GM23248 (cell line): ENCODE data around the gene INS. TPM values are rescaled to one million over a fixed set of nuclear protein-coding genes. Genes with fewer than 3 reads are reported as not detected.

Source experiments
- DNase-seq: peaks from one replicate; pipeline ENCODE4 v3.0.0-alpha.2; 2015
- H2AFZ ChIP-seq: fragments of 200-600 bp; sonication (generic); 2 replicates; pipeline ENCODE4 v1.6.1; 2016; ENCODE audit warnings: antibody characterized with exemption
- H3F3A ChIP-seq: fragments of 200-600 bp; sonication (generic); 2 replicates; pipeline ENCODE4 v1.6.1; 2016; ENCODE audit warnings: mild to moderate bottlenecking, antibody characterized with exemption, mixed run types; ENCODE audit not compliant: insufficient read depth
- H3K27ac ChIP-seq: fragments of 200-600 bp; sonication (generic); 2 replicates; pipeline ENCODE4 v1.5.1; 2016; ENCODE audit warnings: mild to moderate bottlenecking
- H3K27me3 ChIP-seq: fragments of 200-600 bp; sonication (generic); replicated peaks from 2 replicates; pipeline ENCODE4 v1.6.1; 2016; ENCODE audit warnings: mild to moderate bottlenecking; ENCODE audit not compliant: insufficient read depth
- H3K36me3 ChIP-seq: fragments of 200-600 bp; sonication (generic); 2 replicates; pipeline ENCODE4 v1.6.1; 2016; ENCODE audit warnings: low read depth, mild to moderate bottlenecking
- H3K4me1 ChIP-seq: fragments of 200-600 bp; sonication (generic); 2 replicates; pipeline ENCODE4 v1.6.1; 2016; ENCODE audit warnings: mild to moderate bottlenecking; ENCODE audit not compliant: insufficient read depth
- H3K4me2 ChIP-seq: fragments of 200-600 bp; sonication (generic); one replicate; pipeline ENCODE4 v1.6.1; 2016; ENCODE audit warnings: mild to moderate bottlenecking; ENCODE audit not compliant: unreplicated experiment
- H3K4me3 ChIP-seq: fragments of 200-600 bp; sonication (generic); 2 replicates; pipeline ENCODE4 v1.5.1; 2016; ENCODE audit warnings: mild to moderate bottlenecking
- H3K79me2 ChIP-seq: fragments of 200-600 bp; sonication (generic); 2 replicates; pipeline ENCODE4 v1.6.1; 2016; ENCODE audit warnings: mild to moderate bottlenecking; ENCODE audit not compliant: insufficient read depth
- H3K9ac ChIP-seq: fragments of 200-600 bp; sonication (generic); 2 replicates; pipeline ENCODE4 v1.6.1; 2016; ENCODE audit warnings: mild to moderate bottlenecking
- H3K9me2 ChIP-seq: fragments of 200-600 bp; sonication (generic); 2 replicates; pipeline ENCODE4 v1.6.1; 2016; ENCODE audit warnings: mixed run types, mild to moderate bottlenecking, moderate library complexity; ENCODE audit not compliant: insufficient read depth
- H3K9me3 ChIP-seq: fragments of 200-600 bp; sonication (generic); one replicate; pipeline ENCODE4 v1.6.1; 2017; ENCODE audit warnings: low read depth
- H4K20me1 ChIP-seq: fragments of 200-600 bp; sonication (generic); 2 replicates; pipeline ENCODE4 v1.6.0; 2016; ENCODE audit not compliant: insufficient read depth
- EZH2 ChIP-seq: fragments of 200-600 bp; sonication (generic); IDR thresholded peaks from 2 replicates; pipeline ENCODE4 v1.6.1; 2018; ENCODE audit warnings: antibody characterized with exemption, mild to moderate bottlenecking; ENCODE audit not compliant: insufficient read depth, poor library complexity, severe bottlenecking
- EZH2phosphoT487 ChIP-seq: fragments of 200-600 bp; sonication (generic); IDR thresholded peaks from 2 replicates; pipeline ENCODE4 v1.6.1; 2018; ENCODE audit warnings: antibody characterized with exemption, moderate library complexity, mild to moderate bottlenecking, low read depth; ENCODE audit not compliant: insufficient read depth
- WGBS, 2 experiments: methylation state at CpG; one replicate each; pipeline ENCODE4 v1.1.6; 2015 to 2017; ENCODE audit warnings: low lambda C conversion rate in 2 of 2, low coverage in 1 of 2; ENCODE audit errors: missing lambda C conversion rate in 2 of 2; 5-methylcytosine and 5-hydroxymethylcytosine counted together
- in situ Hi-C: fragments of 300-500 bp; cut with MboI; formaldehyde crosslinking; loops from 2 replicates; pipeline ENCODE4 v1.15.0; 2020
- microRNA counts: library from miRNA; unstranded; fragments of <30 nt; microRNA quantifications from one replicate; lab custom pipeline; 2016
- microRNA-seq: library from miRNA; unstranded; fragments of <30 nt; microRNA quantifications from one replicate; pipeline ENCODE4, GENCODE V29; 2016; ENCODE audit warnings: borderline number of aligned reads
- polyA plus RNA-seq: library from polyadenylated mRNA; unstranded; fragments of >200 nt; fragmentation: Nextera tagmentation; extraction: Ambion mirVana; gene quantifications from 2 replicates; pipeline ENCODE4 v1.2.1, GENCODE V29; 2016
- small RNA-seq: library from RNA; depleted of rRNA; stranded (forward); fragments of <200 nt; gene quantifications from one replicate; pipeline ENCODE3, GENCODE V24; 2014; ENCODE audit warnings: low read depth, low replicate concordance
- total RNA-seq: library from RNA; depleted of rRNA; stranded (reverse); fragments of >200 nt; shearing (Covaris generic); gene quantifications from 2 replicates; pipeline ENCODE4 v1.2.3, GENCODE V29; 2014; rRNA removed

The INS gene
- total and polyA plus RNA-seq, 2 experiments from 2014 or later = not detected

- Histone ChIP-seq H3K79me2 (no peaks in the 10 kb centered on the region), H2AFZ (no peak overlapping the region), H4K20me1 (no peaks in the 10 kb centered on the region), H3K4me3 (no peak overlapping the region), H3K9ac (no peak overlapping the region), H3K27ac (no peak overlapping the region), H3K4me1 (no peaks in the 10 kb centered on the region), H3K9me3 (no peaks in the 10 kb centered on the region), H3K27me3 (peaks cover 48% of the 10 kb centered on the region), H3K36me3 (no peaks in the 10 kb centered on the region), H3F3A (no peaks in the 10 kb centered on the region), H3K4me2 (no peak overlapping the region), H3K9me2 (no peaks in the 10 kb centered on the region)
- no peak for TF ChIP-seq EZH2phosphoT487
- no peak for TF ChIP-seq EZH2
- in situ Hi-C loops = no loop called here
- DNase-seq = no peak
- WGBS, 2 experiments = 54 to 59% methylated on average over 32 of the region's 32 CpGs
Measured at GRCh38 chr11:2114430-2115241, 46.4 kb downstream of the INS start.

GRCh38 chr11:2113776-2114175 is 47.2 kb downstream of the INS start:
- no peaks in the 10 kb centered on the region for H3K9me2 ChIP-seq
- H3K4me3 ChIP-seq = no peak overlapping the region
- 77 to 81% methylated on average over 11 of the region's 11 CpGs for whole genome bisulfite sequencing, 2 experiments

GRCh38 chr11:2110521-2110920 is 50.5 kb downstream of the INS start:
- Histone ChIP-seq H3K9me3 (no peaks in the 10 kb centered on the region), H3K27me3 (peaks cover 36% of the 10 kb centered on the region; the same call in 1 of the 2 replicates), H3K9ac (no peak overlapping the region), H3K27ac (no peak overlapping the region), H3K4me1 (no peaks in the 10 kb centered on the region), H3F3A (no peaks in the 10 kb centered on the region), H2AFZ (no peak overlapping the region), H3K79me2 (no peaks in the 10 kb centered on the region), H3K36me3 (no peaks in the 10 kb centered on the region), H4K20me1 (no peaks in the 10 kb centered on the region), H3K4me2 (no peak overlapping the region), H3K4me3 (no peak overlapping the region), H3K9me2 (no peaks in the 10 kb centered on the region)
- in situ Hi-C loops = no loop called here
- WGBS, 2 experiments = 59 to 66% methylated on average over 12 of the region's 12 CpGs
- TF ChIP-seq EZH2 (no peak), EZH2phosphoT487 (no peak)
- no peak for DNase-seq

More at GRCh38 chr11:2113776-2114175, 47.2 kb downstream of the INS start:
- Histone ChIP-seq H3K9ac (no peak overlapping the region), H2AFZ (no peak overlapping the region), H3K4me1 (no peaks in the 10 kb centered on the region), H3K4me2 (no peak overlapping the region), H3K27me3 (peaks cover 49% of the 10 kb centered on the region), H3K9me3 (no peaks in the 10 kb centered on the region), H3K79me2 (no peaks in the 10 kb centered on the region), H3K36me3 (no peaks in the 10 kb centered on the region), H3K27ac (no peak overlapping the region), H4K20me1 (no peaks in the 10 kb centered on the region), H3F3A (no peaks in the 10 kb centered on the region)
- in situ Hi-C loops = no loop called here
- no peak for DNase-seq
- no peak for TF ChIP-seq EZH2
- TF ChIP-seq EZH2phosphoT487 = no peak

MicroRNAs encoded within 50 kb of the gene (microRNA counts, 767-probe panel; counts per million panel counts)
- 447 counts per million, percentile 86 among the panel's probes with 10 or more counts for microRNA hsa-miR-483-3p (lab: Ali Mortazavi, UCI)
- 447 counts per million, percentile 86 among the panel's probes with 10 or more counts for microRNA hsa-miR-483-5p (lab: Ali Mortazavi, UCI)

Small RNAs within 50 kb of the gene (microRNA-seq; reads per million reads assigned to microRNA genes)
- gene MIR4686 (not detected), gene MIR483 (13.8 reads per million, percentile 21 among the genes with 10 or more reads in this experiment)

Small RNAs within 50 kb of the gene (small RNA-seq; reads per million reads assigned to genes)
- gene MIR4686 = not detected
- not detected for gene MIR483

Other genes with a start within 250 kb of the INS start
- gene TNNT3, start 241.5 kb downstream of the INS start, total RNA-seq = not detected in 2 replicates
- not detected in 2 replicates for gene TNNT3, start 241.5 kb downstream of the INS start, polyA plus RNA-seq
- gene MRPL23, start 213.9 kb downstream of the INS start, total RNA-seq = 47.7 and 70.6 TPM in 2 replicates
- 40.5 and 40.9 TPM in 2 replicates for gene MRPL23, start 213.9 kb downstream of the INS start, polyA plus RNA-seq
- 0.25 and 2.2 TPM in 2 replicates for gene H19, start 163.4 kb downstream of the INS start, total RNA-seq
- not detected in 2 replicates for gene H19, start 163.4 kb downstream of the INS start, polyA plus RNA-seq
- gene IGF2, start 21.8 kb downstream of the INS start, total RNA-seq = not detected in 2 replicates
- 0.06 and 0.18 TPM in 2 replicates for gene IGF2, start 21.8 kb downstream of the INS start, polyA plus RNA-seq
- gene TH, start 10.6 kb upstream of the INS start, total RNA-seq = not detected in 2 replicates
- gene TH, start 10.6 kb upstream of the INS start, polyA plus RNA-seq = not detected in 2 replicates
- gene ASCL2, start 109.4 kb upstream of the INS start, total RNA-seq = not detected in 2 replicates
- not detected in 2 replicates for gene ASCL2, start 109.4 kb upstream of the INS start, polyA plus RNA-seq
- gene C11orf21, start 140.7 kb upstream of the INS start, total RNA-seq = not detected in 2 replicates
- not detected in 2 replicates for gene C11orf21, start 140.7 kb upstream of the INS start, polyA plus RNA-seq
- not detected in 2 replicates for gene TSPAN32, start 140.8 kb upstream of the INS start, total RNA-seq
- gene TSPAN32, start 140.8 kb upstream of the INS start, polyA plus RNA-seq = not detected in 2 replicates
- 363 and 434 TPM in 2 replicates for gene CD81, start 216.1 kb upstream of the INS start, total RNA-seq
- 66.8 and 67.6 TPM in 2 replicates for gene CD81, start 216.1 kb upstream of the INS start, polyA plus RNA-seq
- gene TSSC4, start 239.5 kb upstream of the INS start, total RNA-seq = 44.4 and 50.3 TPM in 2 replicates
- 61.8 and 69.8 TPM in 2 replicates for gene TSSC4, start 239.5 kb upstream of the INS start, polyA plus RNA-seq